AG09309 (cell line): ENCODE results near the gene FHOD3.

Experiments used
- DNase-seq: peaks from one replicate; pipeline ENCODE4 v3.0.0-alpha.2; 2010; ENCODE audit warnings: low read depth
- H3K4me3 ChIP-seq: 2 replicates; pipeline ENCODE4 v1.5.1; 2011; ENCODE audit warnings: mild to moderate bottlenecking, low read depth, low read length, moderate library complexity; ENCODE audit not compliant: control insufficient read depth
- CTCF ChIP-seq: IDR thresholded peaks from 2 replicates; pipeline ENCODE4 v1.5.1; 2011; ENCODE audit warnings: mild to moderate bottlenecking, low read depth, low read length, inconsistent platforms; ENCODE audit not compliant: insufficient read depth, control insufficient read depth; ENCODE audit errors: missing control alignments

FHOD3 gene

GRCh38 chr18:36564841-36565240, 267.3 kb downstream of the FHOD3 start:
- no peak overlapping the region for H3K4me3 ChIP-seq
- DNase-seq = no peak
- no peak for TF ChIP-seq CTCF

GRCh38 chr18:36567800-36568199, 270.3 kb downstream of the FHOD3 start:
- no peak for TF ChIP-seq CTCF

GRCh38 chr18:36568487-36568886, 271.0 kb downstream of the FHOD3 start:
- no peak overlapping the region for H3K4me3 ChIP-seq

More at GRCh38 chr18:36567800-36568199, 270.3 kb downstream of the FHOD3 start:
- DNase-seq = no peak
- H3K4me3 ChIP-seq = no peak overlapping the region

GRCh38 chr18:36572135-36572856, 274.8 kb downstream of the FHOD3 start:
- peak; percentile 69 for TF ChIP-seq CTCF
- peak; percentile 27 for DNase-seq

More at GRCh38 chr18:36568487-36568886, 271.0 kb downstream of the FHOD3 start:
- DNase-seq = no peak
- no peak for TF ChIP-seq CTCF

GRCh38 chr18:36576339-36576738, 278.8 kb downstream of the FHOD3 start:
- H3K4me3 ChIP-seq = no peak overlapping the region
- no peak for DNase-seq
- no peak for TF ChIP-seq CTCF

More at GRCh38 chr18:36572135-36572856, 274.8 kb downstream of the FHOD3 start:
- H3K4me3 ChIP-seq = no peak overlapping the region

GRCh38 chr18:36578871-36579710, 281.6 kb downstream of the FHOD3 start:
- peak; percentile 47 for DNase-seq
- H3K4me3 ChIP-seq = no peak overlapping the region
- TF ChIP-seq CTCF = no peak
